Stimulated activated CD4-positive, alpha-beta T cell treated with anti-CD3 and anti-CD28 coated beads, Interleukin-1b, Interleukin-23, amount 100 ng/mL, for 48 hours (primary cell): ENCODE measurements around the gene TRMT44.

Experiments used
- DNase-seq: peaks from one replicate; pipeline ENCODE4 v3.0.0-alpha.2; 2020

The TRMT44 gene

DNA sequence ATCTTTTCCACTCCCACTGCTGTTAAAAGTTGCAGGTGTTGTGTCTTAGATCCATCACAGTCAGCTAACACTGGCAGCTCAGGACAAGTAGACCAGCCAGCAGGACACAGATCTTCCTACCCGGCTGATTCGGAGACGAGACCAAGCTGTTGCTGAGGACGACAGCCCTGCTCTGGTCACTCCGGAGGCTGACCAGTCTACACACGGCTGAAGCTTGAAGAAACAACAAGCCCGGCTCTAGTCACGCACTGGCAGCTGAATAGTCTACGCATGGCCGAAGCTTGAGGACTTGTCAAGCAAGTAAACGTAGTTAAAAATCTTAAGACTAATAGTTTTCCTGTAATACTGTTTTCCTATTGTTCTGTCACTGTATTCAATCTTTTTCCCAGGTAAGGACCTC, 1.8 kb upstream of the TRMT44 start:
- DNase-seq: no peak

DNA sequence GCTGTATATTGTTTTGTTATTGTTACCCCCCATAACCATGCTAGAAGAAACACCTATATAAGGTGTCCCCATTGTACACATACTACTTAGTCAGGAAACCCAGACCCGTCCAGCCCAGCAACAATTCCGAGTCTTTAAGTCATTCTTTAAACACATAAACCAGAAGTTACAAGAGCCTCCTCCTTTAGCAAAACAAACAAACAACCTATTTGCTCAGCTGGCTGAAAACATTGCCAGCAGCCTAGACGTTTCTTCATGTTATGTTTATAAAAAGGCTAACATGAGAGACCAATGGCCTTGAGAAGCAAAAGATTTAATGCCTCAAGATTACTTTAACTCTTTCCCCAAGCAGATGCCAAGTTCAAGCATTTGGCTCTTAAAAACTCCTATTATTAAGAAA, 1.4 kb upstream of the TRMT44 start:
- DNase-seq: no peak

- peak; percentile 19 for DNase-seq
These were observed 574 bp upstream of the TRMT44 start for GRCh38 chr4:8439914-8440491.

- no peak for DNase-seq
These were observed 1.0 kb downstream of the TRMT44 start for GRCh38 chr4:8441499-8442091.

DNA sequence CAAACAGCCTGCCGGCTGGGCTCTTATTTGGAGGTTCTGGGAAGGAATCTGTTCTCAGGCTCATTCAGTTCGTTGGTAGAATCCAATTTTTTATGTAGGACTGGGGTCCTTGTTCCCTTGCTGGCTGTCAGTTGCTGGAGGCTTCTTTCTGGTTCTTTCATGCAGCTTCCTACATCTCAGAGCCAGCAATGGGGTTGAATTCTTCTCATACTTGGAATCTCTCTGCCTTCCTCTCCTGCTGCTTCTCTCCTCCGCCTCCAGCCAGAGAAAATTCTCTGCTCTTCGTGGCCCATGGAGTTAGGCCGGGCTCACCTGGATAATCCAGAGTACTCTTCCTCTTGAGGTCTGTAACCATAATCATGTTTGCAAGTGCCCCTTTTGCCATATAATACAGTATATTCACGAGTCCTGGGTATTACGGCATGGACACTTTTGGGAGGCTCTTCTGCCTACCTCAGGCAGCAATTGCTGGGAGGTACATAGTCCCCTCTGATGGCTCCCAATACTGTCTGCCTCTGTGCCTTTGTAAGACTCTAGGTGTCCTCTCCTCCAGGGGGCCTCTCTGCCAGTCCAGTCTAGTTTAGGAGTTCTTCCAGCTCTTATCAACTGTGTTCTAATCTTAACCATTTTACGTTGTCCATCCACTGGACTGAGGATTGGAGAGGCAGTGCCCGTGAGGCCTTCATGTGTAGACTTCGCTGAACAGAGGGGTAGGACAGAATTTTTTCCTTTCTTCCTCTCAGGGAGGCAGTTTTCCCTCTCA, 2.2 kb downstream of the TRMT44 start:
- DNase-seq: no peak

DNA sequence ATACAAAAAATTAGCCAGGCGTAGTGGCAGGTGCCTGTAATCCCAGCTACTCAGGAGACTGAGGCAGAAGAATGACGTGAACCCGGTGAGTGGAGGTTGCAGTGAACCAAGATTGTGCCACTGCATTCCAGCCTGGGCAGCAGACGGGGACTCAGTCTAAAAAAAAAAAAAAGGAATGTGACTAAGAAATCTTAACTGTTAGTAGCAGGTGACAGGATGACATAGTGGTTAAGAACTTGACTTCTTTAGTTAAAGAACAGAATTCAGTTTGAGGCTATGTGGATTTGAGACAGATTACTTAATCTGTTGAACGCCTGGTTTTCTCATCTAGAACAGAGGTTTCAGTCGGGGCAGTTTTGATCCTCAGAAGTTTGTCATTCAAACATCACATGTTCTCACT, 3.2 kb downstream of the TRMT44 start:
- DNase-seq: no peak

DNA sequence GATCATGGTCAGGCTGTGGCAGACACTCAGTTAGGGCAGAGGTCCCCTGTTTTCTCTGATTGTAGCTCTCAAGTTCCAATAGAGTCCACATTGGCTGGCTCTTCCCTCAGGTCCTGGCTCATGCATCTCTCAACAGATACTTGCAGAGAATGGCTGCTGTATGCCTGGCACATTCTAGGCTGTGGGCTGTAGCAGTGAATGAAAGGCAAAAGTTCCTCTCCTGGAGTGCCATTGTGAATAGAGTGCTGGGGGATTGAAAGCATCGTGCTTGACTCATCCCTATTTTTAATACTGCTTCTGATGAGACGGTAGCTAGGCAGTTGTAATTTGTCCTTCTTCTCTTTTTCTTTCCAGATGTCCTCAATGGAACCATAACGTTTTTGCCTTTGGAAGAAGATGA, 5.5 kb downstream of the TRMT44 start:
- DNase-seq: no peak

DNA sequence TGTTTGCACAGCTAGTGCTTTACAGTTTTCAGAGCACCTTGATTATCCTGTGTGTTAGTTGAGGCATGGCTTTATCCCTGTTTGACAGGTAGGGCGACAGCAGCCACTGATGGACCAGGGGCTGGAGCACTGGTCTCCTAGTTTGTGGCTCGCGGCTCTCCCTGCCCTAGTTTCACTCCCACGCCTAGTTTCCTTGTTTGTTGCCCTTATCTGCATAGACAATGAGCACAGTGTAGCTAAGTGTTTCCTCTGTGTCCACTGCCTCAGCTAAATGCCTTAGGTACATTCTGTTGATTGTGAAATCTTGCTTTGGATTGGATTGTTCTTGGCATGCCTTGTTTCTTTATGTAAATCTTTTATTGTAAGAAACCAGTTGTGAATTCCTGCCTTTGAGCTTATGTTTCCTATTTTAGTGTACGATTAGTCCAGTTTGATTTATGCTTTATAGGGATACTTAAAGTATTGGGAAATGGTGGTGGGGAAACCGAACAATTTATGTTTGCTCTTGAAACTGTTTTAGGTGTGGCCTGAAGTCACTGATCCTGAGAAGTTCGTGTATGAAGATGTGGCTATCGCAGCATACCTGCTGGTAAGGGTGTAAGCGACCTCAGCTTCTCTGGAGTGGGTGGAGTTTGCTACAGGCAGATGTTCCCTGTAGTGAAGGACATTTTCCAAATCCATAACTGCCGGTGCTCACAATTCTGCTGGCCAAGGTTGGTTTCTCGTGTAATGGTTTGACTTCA, 11.0 kb downstream of the TRMT44 start:
- no peak for DNase-seq

DNA sequence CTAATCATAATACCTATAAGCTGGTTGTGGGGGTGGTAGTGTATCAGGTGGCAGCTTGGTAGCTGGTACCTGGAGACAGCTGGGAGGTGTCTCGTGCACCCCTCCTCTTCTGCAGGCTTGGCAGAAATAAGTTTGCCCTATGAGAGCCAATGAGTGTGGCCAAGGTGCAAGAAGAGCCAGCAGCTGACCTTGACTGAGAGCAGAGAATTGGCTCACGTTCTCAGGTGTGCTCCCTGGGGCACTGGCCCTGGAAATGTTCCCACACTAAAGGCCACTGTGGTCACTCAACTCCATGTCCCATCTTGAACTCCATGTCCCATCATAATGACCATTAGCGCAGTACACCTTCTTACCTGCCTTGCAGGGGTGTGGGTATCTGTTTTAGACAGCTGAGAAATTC, 13.4 kb downstream of the TRMT44 start:
- no peak for DNase-seq

GRCh38 chr4:8457646-8458252, 17.2 kb downstream of the TRMT44 start:
- DNase-seq: no peak

DNA sequence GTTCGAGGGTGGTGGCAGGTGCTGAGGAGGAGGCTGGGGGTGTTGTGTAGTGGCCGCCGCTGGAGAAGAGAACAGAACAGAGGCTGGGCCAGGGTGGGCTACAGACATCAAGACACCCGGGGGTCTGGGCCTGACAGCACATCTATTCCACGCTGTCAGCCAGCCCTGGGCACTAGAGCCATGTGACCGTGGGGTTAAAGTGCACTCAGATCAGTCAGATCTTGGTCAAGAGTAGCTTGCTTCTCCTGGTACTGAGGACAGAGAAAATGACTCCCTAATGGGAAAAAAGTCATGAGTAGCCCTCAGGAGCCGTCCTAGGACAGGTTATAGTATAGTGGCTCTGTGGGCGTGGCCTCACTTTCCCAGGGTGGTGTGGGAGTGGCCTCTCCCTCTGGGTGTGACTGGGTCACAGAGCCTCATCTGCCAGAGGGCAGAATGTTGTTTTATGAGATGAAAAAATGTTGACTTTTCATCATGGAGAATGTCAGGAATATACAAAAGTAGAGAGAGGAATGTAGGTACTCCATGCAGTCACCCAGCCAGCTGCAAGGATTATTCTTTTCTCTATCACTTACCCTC, 19.4 kb downstream of the TRMT44 start:
- no peak for DNase-seq

GRCh38 chr4:8461086-8461485, 20.5 kb downstream of the TRMT44 start:
- DNase-seq: no peak

- DNase-seq: no peak
These were observed 21.0 kb downstream of the TRMT44 start for GRCh38 chr4:8461616-8462015.

- DNase-seq: no peak
These were observed 23.2 kb downstream of the TRMT44 start for GRCh38 chr4:8463811-8464210.

GRCh38 chr4:8464381-8464780, 23.8 kb downstream of the TRMT44 start:
- DNase-seq: no peak

DNA sequence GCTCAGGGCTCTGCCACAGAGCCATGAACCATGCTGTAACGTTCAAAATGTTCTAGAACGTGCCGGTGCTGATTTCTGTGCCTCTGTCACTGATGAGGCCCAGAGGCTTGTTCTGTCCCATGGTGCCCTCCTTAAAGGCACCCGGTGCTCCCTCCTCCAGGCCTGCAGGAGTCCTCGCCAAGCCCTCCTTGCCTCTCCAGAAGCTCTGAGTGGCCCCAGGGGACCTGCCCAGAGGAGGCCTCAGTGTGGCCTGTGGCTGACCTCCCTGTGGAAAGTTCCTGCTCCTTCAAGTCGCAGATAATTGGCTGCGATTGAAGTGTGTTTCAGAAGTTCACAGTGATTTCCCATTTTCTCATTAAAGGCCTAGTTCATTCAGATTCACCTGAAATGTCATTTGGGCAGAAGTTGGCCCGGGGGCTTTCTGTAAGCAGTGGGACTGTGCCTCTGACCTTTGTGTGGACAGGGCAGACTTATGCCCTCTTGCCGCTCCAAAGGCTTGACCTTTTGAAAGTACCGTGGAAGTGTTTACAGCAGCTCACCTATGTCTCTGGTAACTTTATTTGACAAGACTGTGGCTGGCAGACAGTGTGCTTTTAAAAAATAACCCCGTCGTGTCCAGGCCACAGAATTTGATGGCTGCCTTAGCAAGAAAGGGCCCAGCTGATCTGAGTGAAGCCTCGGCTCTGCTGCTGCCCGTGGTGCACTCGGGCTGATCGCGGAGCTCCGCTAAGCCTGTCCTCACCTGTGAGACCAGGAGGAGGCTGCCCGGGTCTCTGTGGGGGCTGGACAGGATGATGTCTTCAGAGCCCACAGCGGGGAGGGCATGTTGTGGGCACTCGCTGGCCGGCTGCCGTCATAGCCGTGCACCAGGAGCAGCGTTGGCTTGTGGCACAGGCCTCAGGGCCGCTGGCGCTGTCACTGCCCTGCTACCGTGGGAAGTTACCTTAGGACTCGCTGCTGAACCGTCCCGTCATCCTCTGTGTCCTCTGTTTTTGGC, 25.3 kb downstream of the TRMT44 start:
- no peak for DNase-seq

GRCh38 chr4:8467016-8467415, 26.4 kb downstream of the TRMT44 start:
- no peak for DNase-seq

DNA sequence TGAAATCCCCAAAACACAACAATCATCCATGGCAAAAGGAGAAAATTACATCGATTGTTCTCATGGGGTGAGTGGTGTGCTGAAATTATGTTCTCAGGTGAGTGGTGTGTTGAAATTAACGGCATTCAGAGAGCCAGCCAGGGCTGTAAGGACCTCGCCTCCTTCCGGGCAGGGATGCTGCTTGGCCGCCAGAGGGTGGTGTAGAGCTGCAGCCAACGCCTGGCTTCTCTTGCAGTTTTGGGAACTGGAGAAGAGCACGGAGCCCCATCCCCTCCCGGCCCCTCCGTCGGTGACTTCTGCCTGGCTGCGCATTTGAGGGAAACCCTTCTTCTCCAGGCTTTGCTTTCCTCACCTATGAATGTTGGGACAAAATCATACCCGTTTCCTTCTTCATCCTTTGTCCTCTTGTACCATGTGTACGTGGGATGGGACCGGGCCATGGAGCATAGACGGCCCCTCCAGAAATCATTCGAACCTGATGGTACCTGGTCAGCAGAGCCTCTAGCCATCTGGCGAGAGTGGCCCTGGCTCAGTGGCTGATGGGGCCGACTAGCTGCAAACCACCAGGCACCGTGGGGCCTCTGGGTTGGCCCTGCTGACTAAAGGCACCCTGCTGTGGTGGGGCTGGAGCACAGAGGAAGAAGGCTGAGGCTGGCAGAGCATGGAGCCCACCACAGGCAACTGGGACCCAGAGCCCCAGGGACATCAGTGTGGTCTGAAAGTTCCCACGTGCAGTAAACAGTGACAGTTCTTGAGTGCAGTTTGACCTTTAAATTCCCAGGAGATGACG, 28.4 kb downstream of the TRMT44 start:
- peak; percentile 53 for DNase-seq

DNA sequence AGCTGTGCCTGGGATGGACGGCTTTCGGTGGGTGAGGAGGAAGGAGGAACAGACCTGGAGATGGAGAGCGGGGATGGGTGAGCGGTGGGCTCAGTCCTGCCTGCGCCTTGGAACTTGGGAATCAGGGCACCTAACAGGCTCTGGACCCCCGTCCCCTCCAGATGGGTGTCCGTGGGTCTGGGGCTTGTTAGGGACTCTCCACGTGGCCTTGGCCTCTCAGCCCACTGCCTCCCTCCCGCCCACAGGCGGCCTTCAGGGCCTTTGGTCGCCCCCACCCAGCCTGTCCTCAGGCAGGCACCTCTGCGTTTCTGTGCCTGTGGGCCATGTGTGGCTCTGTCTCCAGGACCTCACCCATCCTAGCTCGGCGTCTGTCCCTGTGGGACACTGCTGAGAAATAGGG, 29.0 kb downstream of the TRMT44 start:
- DNase-seq: no peak

GRCh38 chr4:8470451-8471024, 30.0 kb downstream of the TRMT44 start:
- DNase-seq: no peak
